ENCODE measurements around the gene PDS5B. TPM values are rescaled to one million over a fixed set of nuclear protein-coding genes. Genes with fewer than 3 reads are reported as not detected.
A peak's percentile ranks its signal among the peaks of the same experiment; 100 is the strongest.

The PDS5B gene
- total RNA-seq, 2 donors from 2014 or later, result 14.7 to 16.2 TPM

- no peak for TF ChIP-seq CTCF (IDR thresholded peaks at IDR 0.05)
- H3K9me3 ChIP-seq, result no peaks in the 10 kb centered on the region
- H3K4me1 ChIP-seq, result no peaks in the 10 kb centered on the region
- no peak overlapping the region for H3K27ac ChIP-seq
- H3K27me3 ChIP-seq, result no peaks in the 10 kb centered on the region
- no peak overlapping the region for H3K4me3 ChIP-seq
- no peaks in the 10 kb centered on the region for H3K36me3 ChIP-seq
- no peak for DNase-seq (ENCODE audit: low spot score)
Observed at GRCh38 chr13:32577032-32577431, 9.2 kb upstream of the PDS5B start.

- no peaks in the 10 kb centered on the region for H3K27me3 ChIP-seq
- peaks cover 0 to 6% of the 10 kb centered on the region in 2 donors for H3K4me1 ChIP-seq
- H3K4me3 ChIP-seq, result no peak overlapping the region
- TF ChIP-seq CTCF (IDR thresholded peaks at IDR 0.05), result peak; percentile 49 to 68
- H3K36me3 ChIP-seq, result no peaks in the 10 kb centered on the region
- DNase-seq (ENCODE audit: low spot score), result no peak
- H3K9me3 ChIP-seq, result no peaks in the 10 kb centered on the region
- no peak overlapping the region for H3K27ac ChIP-seq
Observed at GRCh38 chr13:32581177-32581786, 5.0 kb upstream of the PDS5B start.

GRCh38 chr13:32582281-32582680 is 4.0 kb upstream of the PDS5B start:
- Histone ChIP-seq H3K27ac (no peak overlapping the region), H3K4me1 (peaks cover 0 to 6% of the 10 kb centered on the region in 2 donors), H3K36me3 (no peaks in the 10 kb centered on the region), H3K4me3 (no peak overlapping the region), H3K27me3 (no peaks in the 10 kb centered on the region), H3K9me3 (no peaks in the 10 kb centered on the region)
- no peak for TF ChIP-seq CTCF (IDR thresholded peaks at IDR 0.05)
- DNase-seq (ENCODE audit: low spot score), result no peak

- no peak overlapping the region for H3K4me3 ChIP-seq
- peaks cover 0 to 8% of the 10 kb centered on the region in 2 donors for H3K4me1 ChIP-seq
- H3K36me3 ChIP-seq, result no peaks in the 10 kb centered on the region
- TF ChIP-seq CTCF (IDR thresholded peaks at IDR 0.05), result no peak
- no peaks in the 10 kb centered on the region for H3K9me3 ChIP-seq
- no peak overlapping the region for H3K27ac ChIP-seq
- DNase-seq (ENCODE audit: low spot score), result no peak
- no peaks in the 10 kb centered on the region for H3K27me3 ChIP-seq
Observed at GRCh38 chr13:32582991-32583390, 3.3 kb upstream of the PDS5B start.

- Histone ChIP-seq H3K27ac (peak overlapping the region; percentile 94 to 96), H3K36me3 (no peaks in the 10 kb centered on the region)
- TF ChIP-seq CTCF (IDR thresholded peaks at IDR 0.05), result no peak
Observed at GRCh38 chr13:32585550-32586079, 637 bp upstream of the PDS5B start.

More at GRCh38 chr13:32585550-32586079, 637 bp upstream of the PDS5B start:
- Histone ChIP-seq H3K4me3 (peak overlapping the region; percentile 36 to 83), H3K4me1 (peaks cover 0 to 34% of the 10 kb centered on the region in 2 donors), H3K27me3 (no peaks in the 10 kb centered on the region), H3K9me3 (no peaks in the 10 kb centered on the region)
- DNase-seq (ENCODE audit: low spot score), result no peak
